Stimulated activated CD4-positive, alpha-beta T cell treated with anti-CD3 and anti-CD28 coated beads, Interleukin-12 subunit alpha, Interleukin-12 subunit beta, amount 100 ng/mL, for 48 hours (primary cell): ENCODE measurements around the gene MRPS5.
"Not testable (repeated sequence)": the region's sequence is repeated elsewhere in the genome, so short reads cannot be mapped to it uniquely, and the experiment has no call there.

ENCODE experiments used
- DNase-seq, 3 donors: peaks; one replicate each; pipeline ENCODE4 v3.0.0-alpha.2; 2020; ENCODE audit warnings: low read depth in 2 of 3, low spot score in 1 of 3

Gene MRPS5

GRCh38 chr2:95121407-95122196 lies at the start of gene MRPS5:
Gene MRPS5 (minus strand): TSS chr2:95121808. CDS start chr2:95121791, 17 bp downstream.
- DNase-seq, result peak; percentile 76 to 92 (median 91)

GRCh38 chr2:95166065-95166763 lies 44.6 kb upstream of the MRPS5 start:
- DNase-seq, result no peak

GRCh38 chr2:95165371-95166064 lies 43.9 kb upstream of the MRPS5 start, which contains the start of gene ZNF2:
Gene ZNF2 (plus strand): TSS chr2:95165809. CDS start chr2:95176227, 10,418 bp downstream.
- DNase-seq, result peak; percentile 93 to 96 (median 95)

GRCh38 chr2:95165030-95165370 lies 43.4 kb upstream of the MRPS5 start:
- DNase-seq, result no peak

GRCh38 chr2:95159690-95160449 lies 38.3 kb upstream of the MRPS5 start, which contains the start of gene ZNF514:
Gene ZNF514 (minus strand): TSS chr2:95159848. CDS start chr2:95153253, 6,595 bp downstream.
- peak; percentile 30 to 70 (median 37) for DNase-seq

GRCh38 chr2:95158891-95159619 lies 37.4 kb upstream of the MRPS5 start:
- DNase-seq, result peak in 1 of 3 donors; percentile 14

- DNase-seq, result no peak
Observed at GRCh38 chr2:95158441-95158840, 36.8 kb upstream of the MRPS5 start.

GRCh38 chr2:95149397-95149984 lies 27.9 kb upstream of the MRPS5 start:
- DNase-seq, result no peak

GRCh38 chr2:95143838-95144237 lies 22.2 kb upstream of the MRPS5 start:
- DNase-seq, result no peak

- DNase-seq, result no peak
Observed at GRCh38 chr2:95138702-95139101, 17.1 kb upstream of the MRPS5 start.

- DNase-seq, result no peak
Observed at GRCh38 chr2:95122197-95122551, 566 bp upstream of the MRPS5 start.

GRCh38 chr2:95121093-95121406 lies 558 bp downstream of the MRPS5 start:
- DNase-seq, result no peak

- peak; percentile 54 to 59 (median 59) for DNase-seq
Observed at GRCh38 chr2:95115418-95115817, 6.2 kb downstream of the MRPS5 start.

- DNase-seq, result no peak
Observed at GRCh38 chr2:95113464-95113863, 8.1 kb downstream of the MRPS5 start.

- DNase-seq, result no peak
Observed at GRCh38 chr2:95110395-95110794, 11.2 kb downstream of the MRPS5 start.

GRCh38 chr2:95109260-95109659 lies 12.3 kb downstream of the MRPS5 start:
- DNase-seq, result no peak

- no peak for DNase-seq
Observed at GRCh38 chr2:95106081-95106480, 15.5 kb downstream of the MRPS5 start.

GRCh38 chr2:95104606-95105005 lies 17.0 kb downstream of the MRPS5 start:
- DNase-seq, result no peak

- no peak for DNase-seq
Observed at GRCh38 chr2:95099910-95100309, 21.7 kb downstream of the MRPS5 start.

GRCh38 chr2:95098273-95098672 lies 23.3 kb downstream of the MRPS5 start:
- DNase-seq, result not testable (repeated sequence)
